ENCODE results near the gene CCDC12.
A peak's percentile ranks its signal among the peaks of the same experiment; 100 is the strongest.

Gene CCDC12

DNA sequence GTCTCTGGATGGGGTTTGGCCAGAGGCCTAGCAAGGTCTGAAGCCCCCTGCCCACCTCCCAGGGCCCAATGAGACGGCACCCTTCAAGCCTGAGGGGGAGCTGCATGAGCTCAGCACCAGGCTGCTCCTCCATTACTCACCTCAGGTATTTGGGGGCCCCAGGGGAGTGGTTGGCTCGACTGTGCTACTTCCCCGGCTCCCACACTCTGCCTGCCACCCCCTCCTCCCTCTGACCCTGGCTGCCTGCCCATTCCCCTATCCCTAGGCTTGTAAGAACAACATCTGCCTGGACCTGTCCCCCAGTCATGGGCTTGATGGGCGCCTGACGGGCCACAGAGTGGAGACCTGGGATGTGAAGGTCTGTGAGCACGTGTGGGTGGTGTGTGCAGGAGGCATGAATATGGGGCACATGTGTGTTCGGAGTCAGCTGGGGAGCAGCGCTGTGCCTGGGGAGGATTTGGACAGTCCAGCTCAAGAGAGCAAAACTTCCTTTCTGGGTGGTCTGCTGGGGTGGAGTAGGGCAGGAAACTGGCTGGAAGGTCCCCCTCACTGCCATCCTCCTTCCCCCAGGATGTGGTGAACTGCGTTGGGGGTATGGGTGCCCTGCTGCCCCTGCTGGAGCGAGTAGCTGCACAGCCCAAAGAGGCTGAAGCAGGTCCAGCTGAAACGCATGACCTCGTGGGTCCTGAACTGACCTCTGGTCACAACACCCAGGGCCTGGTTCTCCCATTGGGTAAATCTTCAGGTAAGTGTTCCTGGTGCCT is 20.3 kb upstream of the CCDC12 start:
- no peak for DNase-seq (ENCODE audit: low read depth)

DNA sequence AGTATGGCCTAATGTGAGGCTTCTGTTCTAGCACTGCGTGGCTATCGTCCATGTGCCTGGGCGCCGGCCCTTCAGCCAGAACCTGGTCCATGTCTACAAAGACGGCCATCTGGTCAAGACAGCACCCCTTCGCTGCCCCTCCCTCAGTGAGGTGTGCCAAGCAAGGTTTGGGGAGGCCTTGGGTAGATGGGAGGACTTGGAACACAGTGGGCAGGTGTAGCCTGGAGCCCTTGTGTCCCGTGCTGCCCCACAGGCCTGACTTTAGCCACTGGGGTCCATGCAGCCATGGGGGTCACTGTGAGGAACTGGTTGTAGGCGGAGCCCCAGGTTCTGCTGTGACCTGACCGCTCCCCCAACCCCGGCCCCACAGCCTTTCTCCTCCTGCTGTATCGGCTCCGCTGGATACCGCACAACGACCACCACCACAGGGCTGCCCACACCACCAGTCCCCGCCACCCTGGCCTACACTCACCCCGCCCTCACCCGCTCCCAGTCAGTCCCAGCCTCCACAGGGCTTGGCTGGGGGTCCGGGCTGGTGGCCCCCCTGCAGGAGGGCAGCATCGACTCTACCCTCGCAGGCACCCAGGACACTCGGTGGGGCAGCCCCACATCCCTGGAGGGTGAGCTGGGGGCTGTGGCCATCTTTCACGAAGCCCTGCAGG is 19.5 kb upstream of the CCDC12 start:
- DNase-seq (ENCODE audit: low read depth) = no peak

DNA sequence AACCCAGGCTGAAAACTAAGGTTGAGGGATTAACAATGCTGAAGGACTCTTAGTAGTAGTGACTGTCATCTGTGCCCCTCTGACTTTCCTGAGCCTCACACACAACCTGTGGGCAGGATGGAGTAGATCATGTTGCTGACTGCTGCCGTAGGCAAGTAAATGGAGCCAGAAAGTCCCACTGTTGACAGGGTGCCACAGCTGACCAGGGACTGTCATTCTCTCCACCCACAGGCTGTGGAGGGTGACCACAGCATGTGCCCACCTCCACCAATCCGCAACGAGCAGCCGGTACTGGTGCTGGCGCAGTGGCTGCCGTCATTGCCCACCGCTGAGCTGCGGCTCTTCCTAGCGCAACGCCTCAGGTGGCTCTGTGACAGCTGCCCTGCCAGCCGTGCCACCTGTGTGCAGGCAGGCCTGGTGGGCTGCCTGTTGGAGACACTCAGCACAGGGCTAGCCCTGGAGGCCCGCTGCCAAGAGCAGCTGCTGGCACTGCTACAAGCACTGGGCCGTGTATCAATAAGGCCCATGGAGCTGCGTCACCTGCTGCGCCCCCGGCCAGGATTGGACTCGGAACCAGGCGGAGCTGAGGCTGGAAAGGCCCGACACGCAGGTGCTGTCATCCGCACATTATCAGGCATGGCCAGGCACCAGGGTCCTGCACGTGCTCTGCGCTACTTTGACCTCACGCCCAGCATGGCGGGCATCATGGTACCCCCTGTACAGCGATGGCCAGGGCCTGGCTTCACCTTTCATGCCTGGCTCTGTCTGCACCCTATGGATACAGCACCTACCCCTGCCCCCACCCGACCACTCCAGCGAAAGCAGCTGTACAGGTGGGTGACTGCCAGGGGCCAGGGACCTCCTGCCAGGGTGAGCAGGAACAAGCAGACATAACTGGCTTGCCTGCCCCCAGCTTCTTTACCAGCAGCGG is 18.5 kb upstream of the CCDC12 start:
- DNase-seq (ENCODE audit: low read depth) = no peak

DNA sequence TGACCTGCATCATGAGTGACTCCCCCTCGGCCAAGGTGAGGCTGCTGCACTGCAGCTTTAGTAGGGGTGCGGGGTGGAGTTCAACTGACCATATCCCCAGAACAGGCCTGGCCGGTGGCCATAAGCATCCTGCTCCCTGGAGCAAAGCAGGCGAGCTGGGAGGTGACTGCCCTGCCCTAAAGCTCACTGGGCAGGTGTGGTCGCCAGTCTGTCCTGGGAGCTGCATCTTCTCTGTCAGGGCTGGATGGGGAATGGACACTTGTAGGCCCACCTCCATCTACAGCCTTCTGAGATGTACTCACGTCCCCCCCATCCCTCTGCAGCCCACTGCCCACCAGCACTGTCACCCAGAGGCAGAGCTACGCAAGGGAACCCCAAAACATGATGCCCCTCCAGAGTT is 17.4 kb upstream of the CCDC12 start:
- DNase-seq (ENCODE audit: low read depth) = no peak

DNA sequence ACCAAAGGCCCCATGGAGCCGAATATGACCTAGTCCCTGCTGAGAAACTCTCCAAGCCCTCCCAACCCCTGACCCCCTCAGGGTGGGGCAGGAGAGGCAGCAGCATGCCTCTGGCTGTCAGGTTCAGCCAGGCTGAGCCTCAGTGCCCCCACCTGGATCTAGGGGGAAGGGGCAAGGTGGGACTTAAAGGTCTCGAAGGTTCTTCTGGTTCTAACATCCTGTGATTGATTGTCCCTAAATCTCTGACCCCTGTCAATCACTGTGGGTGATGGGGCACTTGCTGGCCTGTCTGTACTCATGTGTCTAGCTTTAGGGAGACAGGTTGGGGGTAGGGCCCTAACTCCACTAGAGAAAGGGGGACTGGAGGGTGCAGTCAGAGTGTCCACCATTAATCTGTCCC is 16.7 kb upstream of the CCDC12 start:
- DNase-seq (ENCODE audit: low read depth) = no peak

DNA sequence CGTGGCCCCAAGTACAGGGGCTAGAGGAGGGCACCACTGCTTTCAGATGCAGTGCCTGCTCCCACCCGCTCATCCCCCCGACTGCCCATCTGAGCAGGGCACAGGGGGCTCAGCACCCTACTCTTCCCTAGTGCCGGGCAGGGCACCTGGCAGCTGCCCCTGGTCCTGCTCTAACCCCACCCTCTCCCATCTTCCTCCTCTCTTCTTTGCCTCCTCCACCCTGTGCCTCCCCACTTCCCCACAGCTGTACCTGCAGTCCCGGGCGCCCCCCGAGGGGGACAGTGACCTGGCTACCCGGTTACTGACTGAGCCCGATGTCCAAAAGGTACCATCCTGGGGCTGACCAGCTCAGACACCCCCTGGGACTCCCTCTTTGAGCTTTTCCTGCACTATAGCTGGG is 15.7 kb upstream of the CCDC12 start:
- no peak for DNase-seq (ENCODE audit: low read depth)

DNA sequence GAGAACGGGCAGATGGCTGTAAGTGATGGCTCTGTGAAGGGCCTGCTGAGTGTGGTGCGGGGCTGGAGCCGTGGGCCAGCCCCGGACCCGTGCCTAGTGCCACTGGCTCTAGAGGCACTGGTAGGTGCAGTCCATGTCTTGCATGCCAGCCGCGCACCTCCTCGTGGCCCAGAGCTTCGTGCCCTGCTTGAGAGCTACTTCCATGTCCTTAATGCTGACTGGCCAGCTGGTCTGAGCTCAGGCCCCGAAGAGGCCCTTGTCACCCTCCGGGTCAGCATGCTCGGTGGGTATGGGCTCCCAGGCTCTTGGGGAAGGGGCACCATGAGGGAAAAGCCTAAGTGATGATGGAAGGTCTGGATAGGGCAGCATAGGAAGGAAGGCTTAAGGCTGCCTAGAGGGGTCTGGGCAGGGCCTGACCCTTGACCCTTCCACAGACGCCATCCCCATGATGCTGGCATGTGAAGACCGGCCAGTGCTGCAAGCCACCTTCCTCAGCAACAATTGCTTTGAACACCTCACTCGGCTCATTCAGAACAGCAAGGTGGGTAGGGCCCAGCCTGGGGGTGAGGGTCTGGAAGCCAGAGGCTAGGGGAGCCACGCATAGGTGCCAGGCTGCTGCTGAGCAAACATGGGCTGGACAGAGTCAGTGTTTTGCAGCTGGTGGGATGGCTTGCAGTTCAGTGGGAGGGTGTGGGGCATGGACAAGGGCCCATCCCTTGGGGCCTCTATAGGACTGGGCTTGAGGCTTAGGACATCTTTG is 15.0 kb upstream of the CCDC12 start:
- DNase-seq (ENCODE audit: low read depth) = no peak

DNA sequence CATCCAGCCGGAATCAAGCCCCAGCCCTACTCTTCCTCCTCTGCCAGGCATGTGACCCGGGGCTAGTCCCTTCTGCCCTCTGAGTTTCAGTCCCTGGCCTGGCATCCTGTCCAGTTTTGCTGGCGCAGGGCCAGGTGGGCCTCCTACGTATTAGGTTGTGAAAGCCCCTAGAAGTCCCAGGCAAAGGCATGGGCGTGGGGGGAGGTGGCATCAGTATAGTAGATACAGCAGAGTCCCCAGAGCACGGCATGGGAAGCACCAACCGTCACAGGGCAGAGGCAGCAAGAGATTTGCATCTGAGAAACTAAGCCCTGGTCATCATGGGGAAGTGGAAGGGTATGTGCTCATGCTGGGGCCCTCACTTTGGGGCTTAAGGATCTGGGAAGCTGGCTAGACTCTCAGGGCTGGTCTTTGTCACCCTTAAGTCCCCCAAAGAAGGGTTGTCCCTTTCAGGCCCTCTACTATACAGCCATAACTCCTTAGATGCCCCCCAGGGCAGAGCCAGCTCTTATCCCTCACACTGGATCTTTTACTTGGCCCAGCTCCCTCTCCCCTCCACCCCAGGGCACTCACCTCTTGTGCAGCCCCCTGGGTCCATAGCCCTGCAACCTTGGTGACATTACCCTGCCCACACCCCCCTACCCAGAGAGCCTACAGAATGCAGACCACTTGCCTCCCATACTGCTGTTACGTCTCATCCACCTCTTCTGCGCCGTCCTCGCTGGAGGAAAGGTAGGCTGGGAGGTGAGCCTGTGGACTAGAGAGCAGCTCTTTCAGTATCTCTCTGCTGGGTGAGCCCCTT is 14.2 kb upstream of the CCDC12 start:
- DNase-seq (ENCODE audit: low read depth) = no peak

DNA sequence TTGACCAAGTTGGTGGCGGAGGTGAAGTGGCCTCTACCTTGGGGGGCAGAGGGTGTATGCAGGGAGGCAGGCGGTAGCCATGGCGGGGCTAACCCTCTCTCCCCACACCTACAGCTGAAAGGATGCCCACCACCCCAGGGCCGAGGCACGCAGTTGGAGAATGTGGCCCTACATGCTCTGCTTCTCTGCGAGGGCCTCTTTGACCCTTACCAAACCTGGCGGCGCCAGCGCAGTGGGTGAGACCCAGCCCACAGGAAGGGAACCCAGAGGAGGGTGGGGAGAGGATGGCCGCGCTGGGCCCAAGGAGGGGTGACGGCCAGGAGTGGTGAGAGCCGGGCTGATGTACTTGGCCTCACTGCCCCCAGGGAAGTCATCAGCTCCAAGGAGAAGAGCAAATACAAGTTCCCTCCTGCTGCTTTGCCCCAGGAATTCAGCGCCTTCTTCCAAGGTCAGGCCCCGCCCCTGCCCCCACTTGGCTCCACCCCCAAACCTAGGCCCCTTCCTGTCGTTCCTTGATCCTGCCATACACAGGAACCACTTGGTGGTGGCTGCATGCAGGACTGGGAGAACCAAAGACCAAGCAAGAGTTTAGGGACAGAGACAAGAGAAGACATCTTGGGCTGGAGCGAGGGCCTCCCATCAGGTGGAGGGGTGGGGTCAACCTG is 12.7 kb upstream of the CCDC12 start:
- DNase-seq (ENCODE audit: low read depth) = no peak

DNA sequence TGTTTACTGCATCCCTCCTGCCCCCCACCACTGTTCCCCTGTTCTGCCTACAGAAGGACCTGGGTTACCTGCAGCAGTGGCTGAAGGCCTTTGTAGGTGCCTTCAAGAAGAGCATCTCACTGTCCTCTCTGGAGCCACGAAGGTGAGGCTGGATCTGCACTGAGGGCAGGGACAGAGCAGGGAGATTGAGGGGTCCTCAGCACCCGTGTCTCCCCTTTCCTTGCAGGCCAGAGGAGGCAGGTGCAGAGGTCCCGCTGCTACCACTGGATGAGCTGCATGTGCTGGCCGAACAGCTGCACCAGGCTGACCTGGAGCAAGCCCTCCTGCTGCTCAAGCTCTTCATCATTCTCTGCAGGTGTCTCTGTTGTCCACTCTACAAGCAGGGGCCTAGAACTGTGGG is 12.1 kb upstream of the CCDC12 start:
- DNase-seq (ENCODE audit: low read depth) = no peak

DNA sequence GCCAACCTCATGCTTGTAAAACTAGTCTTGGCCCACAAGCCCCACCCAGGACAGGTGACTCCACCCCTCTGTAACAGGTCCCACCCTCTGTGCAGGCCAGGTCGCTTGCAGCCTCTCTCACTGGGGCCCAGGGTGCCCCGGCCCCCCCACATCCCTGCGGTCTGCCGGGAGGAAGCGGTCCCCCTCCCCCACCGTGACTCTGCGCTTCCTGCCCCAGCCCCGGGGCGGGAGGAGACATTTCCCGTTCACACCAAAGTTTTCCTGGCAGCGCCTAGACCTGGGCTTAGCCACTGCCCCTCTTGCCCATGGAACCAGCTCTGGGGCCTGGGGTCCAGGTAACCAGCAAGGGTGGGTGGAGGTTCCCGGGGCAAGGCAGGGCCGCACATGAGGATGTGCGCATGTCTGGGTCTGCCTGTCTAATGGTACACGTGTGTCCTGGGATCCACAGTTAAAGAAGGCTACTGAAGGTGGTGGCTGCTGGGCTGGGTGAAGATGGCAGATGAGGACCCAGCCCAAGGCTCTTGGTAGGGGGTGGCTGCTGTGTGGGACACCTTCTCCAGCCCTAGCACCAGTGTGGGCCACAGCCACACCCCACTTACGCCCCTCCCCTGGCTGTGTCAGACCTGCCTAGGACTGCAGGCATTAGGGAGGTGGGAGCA is 11.3 kb upstream of the CCDC12 start:
- DNase-seq (ENCODE audit: low read depth) = peak; percentile 63

DNA sequence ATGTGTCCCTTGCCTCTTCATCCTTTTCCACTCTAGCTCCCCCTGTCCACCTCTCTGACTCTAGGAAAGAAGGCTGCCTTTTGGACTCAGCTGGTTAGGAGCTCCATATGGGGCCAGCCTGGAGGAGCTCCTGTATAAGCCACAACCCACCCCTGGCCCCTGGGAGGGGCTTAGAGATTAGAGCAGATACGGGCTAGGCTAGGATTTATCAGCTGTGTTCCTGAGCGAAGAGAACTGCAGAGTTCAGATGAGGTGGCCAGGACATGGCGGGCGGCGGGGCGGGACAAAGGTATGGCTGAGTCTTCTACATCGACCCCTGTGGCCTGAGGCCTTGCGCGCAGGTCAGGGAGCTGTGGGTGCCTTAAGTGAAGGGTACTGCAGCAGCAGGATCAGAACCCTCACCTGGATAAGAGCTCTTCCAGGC is 10.8 kb upstream of the CCDC12 start:
- no peak for DNase-seq (ENCODE audit: low read depth)

DNA sequence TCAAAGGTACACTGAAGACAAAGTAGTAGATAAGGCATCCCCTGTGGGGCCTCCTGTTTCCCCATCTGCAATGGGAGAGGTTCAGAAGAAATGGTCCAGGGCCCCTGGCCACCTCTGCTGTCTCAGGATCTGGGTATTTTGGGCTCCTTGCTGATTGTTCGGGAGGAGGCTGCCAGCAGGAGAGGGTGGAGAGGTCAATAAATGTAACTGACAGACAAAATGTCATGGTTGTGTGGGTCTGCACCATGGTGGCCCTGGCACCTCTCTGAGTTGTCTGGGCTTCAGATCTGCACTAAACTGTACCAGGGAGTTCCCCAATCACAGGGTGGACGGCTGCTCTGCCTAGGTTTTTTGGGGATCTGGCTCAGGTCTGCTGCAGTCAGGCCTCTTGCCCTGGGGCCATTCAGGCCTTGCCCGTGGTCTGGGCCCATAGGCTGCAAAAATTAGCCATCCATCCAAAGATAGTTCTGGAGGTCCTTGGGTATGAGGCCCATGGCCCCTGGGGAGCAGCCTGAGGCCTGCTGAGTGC is 10.3 kb upstream of the CCDC12 start:
- DNase-seq (ENCODE audit: low read depth) = no peak

DNA sequence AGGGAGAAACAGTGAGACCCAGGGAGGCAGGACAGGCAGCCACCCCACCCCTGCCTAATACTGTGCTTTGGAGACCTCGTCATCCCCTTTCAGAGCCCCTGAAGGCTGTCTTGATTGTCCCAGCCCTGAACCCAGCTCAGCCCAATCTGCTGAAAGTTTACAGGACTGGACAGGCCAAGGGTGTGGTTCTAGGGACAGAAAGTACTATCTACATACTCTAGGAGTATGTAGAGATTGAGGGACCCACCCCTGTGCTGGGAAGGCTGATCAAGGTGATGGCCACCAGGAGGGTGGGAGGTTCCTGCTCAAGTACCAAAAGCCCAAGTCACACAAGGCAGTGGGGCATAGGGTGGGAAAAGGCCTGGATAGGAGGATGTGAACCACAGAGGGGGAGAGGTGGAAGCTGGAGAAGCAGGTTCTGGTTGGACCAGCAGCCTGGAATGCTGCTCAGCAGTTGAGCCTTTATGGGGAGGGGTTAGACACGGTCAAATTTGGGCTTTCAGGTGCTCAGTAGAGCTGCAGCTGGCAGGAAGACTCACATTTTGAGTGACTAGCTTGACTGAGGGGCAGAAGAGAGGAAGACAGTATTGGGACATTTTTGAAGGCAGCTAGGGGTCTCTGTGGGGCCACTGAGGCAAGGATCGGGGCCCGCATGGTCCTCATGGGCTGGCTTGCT is 9.6 kb upstream of the CCDC12 start:
- DNase-seq (ENCODE audit: low read depth) = no peak

DNA sequence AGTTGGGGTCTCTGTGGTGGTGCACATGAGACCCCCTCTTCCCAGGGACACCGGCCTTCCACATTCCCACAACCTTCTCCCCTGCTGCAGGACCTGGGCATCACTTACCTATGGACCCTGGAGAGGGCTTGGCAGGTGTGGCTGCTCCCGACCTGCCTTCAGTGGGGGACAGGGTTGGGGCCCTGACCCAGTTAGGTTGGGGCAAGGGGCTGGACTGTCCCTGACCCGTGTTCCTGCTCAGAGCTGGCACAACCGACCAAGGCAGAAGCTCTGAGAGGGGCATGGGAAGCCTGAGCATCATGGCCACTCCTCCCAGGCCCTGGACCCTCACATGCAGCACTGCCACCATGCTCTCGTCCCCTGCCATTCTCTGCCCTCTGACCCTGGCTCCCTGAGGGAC is 9.0 kb upstream of the CCDC12 start:
- DNase-seq (ENCODE audit: low read depth) = no peak

DNA sequence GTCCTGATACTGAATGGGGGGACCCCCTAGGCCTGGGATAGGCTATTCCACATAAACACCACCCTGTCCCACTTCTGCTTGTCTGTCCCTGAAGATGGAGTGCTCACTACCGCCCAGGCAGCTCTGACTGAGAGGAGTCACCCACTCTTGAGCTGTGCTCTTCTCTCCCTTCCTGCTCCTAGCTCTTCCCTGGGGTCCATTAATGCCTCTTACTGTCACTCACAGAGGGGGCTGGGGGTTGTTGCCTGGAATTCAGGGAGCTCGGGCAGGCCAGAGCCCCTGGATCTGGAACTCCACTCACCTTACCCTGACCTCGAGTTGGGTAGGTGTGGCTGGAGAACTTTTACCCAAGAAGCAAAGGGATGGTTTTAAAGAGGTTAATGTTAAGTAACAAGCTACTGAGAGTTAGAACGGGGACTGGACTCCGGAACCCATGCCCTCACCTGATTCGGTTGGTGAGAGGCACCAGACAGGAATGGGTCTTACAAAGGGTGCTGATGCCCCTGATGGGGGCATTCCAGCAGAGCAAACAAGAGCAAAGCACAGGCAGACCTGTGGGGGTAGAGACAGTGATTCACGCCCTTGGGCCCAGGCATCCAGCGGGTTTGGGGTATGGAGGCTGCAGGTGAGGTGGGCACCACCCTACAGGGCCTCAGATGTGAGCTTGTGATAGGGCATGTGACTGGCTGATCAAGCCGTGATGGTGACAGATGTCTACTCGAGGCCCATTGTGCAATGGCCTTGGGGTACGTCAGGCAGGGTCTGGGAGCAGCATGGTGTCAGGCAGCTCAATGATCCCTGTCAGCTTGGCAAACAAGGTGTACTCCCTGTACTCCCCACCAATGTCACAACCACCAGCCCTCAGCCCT is 8.3 kb upstream of the CCDC12 start:
- DNase-seq (ENCODE audit: low read depth) = no peak

DNA sequence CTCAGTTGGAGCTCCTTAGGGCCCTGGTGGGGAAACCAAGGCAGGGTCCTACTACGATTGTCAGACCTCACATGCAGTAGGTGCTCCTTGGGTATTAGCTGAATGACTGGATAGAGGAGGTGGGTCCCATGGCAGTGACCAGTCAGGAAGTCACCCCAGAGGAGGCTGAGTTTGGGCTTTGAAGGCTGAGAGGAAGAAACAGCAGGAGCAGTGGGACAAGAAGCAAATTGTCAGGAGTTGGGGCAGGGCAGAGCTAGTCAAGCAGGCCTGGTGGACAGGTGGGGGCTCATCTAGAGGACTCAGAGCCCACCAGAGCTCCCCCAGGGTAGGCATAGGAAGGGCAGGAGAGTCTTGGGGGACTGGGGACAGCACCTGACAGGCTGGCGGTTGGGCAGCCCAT is 6.0 kb upstream of the CCDC12 start:
- no peak for DNase-seq (ENCODE audit: low read depth)

DNA sequence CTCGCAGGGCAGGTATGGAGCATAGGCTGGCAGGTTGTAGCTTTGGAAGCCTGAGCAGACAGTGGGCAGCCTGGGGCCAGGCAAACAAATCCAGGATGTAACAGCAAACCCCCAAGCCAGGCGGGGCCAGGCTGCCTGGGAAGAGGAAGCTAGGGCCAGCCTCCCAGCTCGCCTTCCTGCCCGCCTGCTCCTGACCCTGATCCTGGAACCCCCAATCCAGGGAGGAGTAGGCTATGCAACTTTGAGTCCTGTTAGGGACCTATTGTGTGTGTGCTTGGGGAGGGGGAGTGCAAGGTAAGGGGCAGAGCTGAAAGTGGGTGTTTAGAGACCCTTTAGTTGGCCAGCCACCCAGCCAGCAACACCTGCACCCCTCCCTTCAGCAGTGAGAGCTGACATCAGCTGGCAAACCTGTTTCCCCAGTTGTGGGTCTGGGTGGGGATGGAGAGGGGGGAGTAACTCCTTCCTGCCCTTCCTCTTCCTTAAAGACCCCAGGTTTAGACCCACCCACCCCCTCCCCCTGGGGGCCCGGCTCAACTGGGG is 5.5 kb upstream of the CCDC12 start:
- no peak for DNase-seq (ENCODE audit: low read depth)
